ENCODE measurements around the gene MAD1L1.
"Not testable (repeated sequence)": the region's sequence is repeated elsewhere in the genome, so short reads cannot be mapped to it uniquely, and the experiment has no call there.

The MAD1L1 gene

DNA sequence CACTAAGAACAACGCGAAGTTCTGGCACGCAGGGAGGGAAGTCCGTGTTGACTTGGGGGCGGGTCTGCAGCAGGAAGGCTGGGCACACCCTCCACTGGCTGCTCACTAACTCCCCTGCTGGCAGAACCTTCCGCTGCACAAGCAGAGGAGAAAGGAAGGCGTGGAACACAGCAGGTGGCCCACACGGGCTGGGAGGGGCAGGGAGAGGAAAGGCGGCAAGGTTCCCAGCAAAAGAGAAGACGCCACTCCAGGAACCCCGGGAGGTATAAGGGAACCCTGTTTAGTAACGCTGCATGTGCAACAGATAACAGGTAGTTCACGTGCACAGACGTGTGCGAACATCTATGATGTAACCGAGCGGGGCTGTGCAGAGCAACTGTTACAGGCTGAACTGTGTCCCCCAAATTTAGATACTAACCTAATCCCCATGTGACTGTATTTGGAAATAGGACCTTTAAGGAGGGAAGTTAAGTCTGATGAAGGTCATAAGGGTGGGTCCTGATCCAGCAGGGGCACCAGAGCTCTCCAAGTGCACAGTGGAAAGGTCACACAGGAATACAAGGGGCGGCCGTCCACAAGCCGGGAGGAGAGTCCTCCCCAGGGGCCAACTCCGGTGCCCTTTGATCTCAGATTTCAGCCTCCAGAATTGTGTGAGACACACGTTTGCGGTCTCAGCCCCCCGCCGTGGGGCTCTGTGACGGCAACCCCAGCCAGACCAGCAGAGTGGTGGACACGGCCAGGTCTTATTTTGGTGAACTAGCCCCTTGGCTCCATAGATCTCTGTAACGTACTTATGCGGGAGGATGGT, 357.1 kb downstream of the MAD1L1 start:
- not testable (repeated sequence) for DNase-seq (ENCODE audit: low read depth)

DNA sequence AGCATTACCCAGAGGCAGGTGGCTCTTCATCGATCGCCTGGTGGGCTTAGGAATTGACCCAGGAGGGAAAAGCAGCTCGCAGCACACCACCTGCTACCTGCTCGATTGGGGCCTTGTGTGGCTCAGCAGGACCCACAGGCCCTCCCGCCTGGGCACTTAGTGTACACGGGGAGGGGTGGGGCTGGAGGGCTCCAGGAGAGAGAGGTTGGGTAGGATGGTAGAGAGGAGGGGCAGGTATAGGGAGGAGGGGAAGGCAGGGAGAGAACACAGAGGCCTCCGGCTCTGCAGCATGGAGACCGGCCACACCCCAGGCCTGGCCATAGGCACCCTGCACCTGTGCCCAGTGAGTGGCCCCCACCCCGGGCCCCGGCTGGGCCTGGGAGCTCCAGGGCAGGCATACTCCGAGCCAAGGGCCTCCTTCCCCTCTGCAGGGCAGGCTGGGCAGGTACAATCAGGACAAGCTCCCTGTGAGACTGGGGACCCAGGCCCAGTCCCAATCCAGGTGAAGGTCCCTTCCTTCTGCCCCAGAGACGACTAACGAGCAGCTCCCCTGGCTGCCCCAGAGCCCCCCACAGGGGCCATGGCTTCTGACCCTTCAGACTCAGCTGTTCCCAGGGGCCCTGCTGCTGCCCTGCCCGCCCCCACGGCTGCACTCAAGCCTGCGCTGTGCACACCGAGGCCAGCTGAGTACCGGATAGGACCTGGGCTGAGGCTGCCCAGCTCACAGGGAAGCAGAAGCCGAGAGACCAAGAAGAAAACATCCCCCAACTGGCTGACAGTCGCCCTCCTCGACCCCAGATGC, 358.0 kb downstream of the MAD1L1 start:
- not testable (repeated sequence) for DNase-seq (ENCODE audit: low read depth)

DNA sequence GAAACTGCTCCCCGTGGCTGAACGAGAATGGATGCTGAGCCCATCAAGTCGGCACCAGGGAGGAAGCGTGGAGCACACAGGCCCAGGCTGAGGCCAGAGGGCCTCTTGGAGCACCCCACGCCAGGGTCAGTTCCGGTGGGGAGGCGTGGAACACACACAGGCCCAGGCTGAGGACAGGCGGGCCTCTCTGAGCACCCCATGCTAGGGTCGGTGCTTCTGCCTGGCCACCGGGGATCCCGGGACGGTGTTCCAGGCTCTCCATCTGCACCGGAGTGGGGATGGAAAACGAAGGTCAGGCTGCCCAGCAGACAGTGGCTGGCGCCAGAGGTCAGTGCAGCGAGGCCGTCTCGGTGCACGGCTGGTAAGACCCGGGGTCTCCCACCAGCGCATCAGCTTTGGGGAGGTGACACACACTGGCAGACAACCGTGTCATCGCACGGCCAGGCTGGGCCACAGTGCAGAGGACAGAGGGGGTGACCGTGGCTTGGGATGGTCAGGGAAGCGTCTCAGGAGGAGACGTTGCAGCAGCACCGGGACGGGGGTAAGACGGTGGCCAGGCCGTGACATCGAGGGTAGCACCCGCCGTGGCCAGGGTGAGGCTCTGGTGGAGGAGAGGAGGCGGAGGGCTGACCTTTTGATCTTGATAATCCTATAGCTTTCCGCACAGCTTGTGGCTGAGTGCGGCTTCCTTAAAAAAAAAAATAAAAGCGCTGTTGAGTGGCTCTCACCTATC, 358.7 kb downstream of the MAD1L1 start:
- DNase-seq (ENCODE audit: low read depth) = no peak

DNA sequence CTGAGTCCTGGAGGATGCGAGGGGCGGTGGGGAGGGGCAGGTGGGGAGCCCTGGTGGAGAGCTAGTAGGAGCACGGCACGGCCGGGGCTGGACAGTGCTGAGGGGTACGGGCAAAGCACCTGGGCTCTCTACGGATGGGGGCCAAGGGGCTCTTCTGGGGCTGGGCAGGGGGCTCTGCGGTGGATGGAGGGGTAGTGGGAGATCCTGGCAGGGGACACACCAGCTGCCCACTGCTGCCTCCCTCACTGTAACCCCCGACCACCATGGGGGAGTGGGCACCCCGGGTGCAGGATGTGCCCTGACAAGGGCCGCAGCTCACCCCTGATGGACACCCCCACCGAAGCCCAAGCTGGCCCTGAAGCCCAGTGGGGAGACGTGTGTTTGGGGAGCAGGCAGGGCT, 359.3 kb downstream of the MAD1L1 start:
- DNase-seq (ENCODE audit: low read depth) = no peak

DNA sequence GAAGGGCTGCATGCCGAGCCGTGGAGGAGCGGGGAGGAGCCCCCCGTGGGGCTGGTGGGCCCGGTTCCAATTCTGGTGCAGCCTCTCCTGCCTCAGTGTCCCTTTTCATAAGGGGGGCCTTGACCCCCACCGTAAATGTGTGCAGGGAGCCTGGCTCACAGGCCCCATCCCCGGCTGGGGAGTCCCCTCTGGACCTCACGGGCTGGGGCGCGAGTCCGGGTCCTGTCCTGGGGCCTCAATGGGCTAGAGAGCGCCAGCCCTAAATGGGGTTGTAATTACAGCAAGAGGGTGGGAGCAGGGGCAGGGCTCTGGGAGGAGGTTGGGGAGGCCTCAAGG, 359.7 kb downstream of the MAD1L1 start:
- no peak for DNase-seq (ENCODE audit: low read depth)

DNA sequence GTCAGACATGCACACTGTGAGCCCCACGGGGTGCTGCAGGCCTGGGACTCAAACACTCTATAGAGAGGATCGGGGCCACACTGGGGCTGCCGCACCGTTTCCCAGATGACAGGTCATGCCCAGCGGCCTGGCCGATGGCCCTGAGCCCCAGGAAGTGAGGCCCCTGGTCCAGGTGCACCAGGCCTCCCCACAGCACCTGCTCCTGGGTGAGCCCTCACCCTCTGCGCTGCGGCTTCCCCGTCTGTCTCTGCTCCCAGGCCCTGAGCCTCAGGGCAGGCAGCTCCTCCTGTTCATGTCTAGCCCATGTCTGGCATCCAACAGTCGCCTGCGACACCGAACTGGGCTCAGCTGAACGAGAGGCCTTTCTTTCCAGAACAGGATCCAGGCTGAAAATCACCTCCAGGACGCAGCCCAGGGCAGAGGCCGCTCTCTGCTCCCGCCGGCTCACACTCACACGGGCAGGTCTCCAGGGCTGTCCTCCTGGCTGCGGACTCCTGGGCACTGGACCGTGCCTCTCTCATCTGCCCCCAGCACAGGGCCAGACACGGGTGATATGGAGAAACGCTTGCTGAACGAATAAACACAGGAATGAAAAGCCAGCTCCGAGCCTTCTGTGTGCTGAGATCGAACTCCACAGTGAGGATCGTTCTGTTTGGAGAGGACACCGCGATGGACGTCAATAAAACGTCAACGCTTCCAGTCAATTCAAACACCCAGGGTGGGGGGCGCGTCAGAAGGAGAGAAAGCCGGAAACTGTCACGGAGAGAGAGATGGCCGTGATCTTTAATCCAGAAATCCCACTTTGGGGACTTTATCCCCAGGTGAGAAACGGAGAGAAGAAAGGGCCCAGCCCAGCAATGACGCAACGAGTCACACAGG, 360.3 kb downstream of the MAD1L1 start:
- DNase-seq (ENCODE audit: low read depth) = no peak

DNA sequence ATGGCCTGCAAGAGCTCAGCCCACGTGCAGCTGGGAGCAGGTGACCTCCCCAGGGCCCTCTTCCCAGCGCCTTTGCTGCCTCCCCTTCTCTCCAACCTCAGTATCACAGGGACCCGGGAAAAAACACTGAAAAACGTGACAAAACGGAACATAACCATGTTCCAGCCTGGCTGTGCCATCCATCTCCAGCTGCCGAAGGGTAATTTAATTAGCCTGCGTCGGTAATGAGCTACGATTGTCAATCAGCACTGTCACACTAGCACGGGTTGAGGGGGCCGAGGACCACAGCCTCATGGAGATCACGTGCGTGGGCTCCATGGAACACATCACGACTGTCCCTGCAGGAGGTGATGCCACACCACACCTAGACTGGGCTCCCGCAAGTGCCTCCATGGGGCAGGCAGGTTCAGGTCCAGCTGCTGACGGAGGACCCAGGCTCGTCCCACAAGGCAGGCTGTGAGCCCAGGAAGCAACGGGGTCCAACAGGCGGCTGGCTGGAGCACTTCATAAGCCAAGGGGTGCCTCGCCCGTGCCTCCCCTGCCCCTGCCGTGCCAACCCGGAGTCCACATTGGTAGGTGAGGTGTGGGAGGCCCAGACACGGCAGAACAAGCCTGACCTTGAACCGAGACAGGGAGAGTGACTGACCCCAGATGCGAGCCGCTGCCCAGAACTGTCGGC, 363.2 kb downstream of the MAD1L1 start:
- no peak for DNase-seq (ENCODE audit: low read depth)

DNA sequence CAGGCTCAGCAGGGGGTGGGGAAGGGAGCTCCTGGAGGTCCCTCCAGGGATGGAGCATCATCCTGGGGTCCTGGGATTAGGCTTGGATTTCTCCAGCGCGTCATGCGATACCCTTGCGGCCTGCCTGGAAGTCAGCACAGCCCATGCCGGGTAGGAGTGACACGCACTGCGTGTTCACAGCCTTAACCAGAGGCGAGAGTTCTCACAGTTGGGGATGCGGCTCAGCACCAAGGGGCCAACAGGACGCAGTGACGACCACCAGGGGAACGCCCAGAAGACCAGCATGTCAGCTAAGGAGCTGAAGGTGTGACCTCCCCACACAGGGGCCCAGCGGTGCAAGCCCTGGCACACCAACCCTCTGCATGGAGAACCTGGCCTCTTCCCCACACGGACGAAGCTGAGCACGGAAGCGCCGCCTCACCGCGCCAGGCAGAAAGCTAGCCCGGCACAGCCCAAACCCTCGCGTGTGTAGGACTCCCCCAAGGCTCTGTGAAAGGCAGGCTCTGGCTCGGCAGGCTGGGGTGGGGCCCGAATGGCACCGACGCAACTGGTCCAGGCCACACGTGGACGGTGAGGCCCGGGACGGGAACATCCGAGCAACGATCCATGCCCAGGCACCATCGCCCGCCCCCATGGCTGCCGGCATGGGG, 364.1 kb downstream of the MAD1L1 start:
- no peak for DNase-seq (ENCODE audit: low read depth)

DNA sequence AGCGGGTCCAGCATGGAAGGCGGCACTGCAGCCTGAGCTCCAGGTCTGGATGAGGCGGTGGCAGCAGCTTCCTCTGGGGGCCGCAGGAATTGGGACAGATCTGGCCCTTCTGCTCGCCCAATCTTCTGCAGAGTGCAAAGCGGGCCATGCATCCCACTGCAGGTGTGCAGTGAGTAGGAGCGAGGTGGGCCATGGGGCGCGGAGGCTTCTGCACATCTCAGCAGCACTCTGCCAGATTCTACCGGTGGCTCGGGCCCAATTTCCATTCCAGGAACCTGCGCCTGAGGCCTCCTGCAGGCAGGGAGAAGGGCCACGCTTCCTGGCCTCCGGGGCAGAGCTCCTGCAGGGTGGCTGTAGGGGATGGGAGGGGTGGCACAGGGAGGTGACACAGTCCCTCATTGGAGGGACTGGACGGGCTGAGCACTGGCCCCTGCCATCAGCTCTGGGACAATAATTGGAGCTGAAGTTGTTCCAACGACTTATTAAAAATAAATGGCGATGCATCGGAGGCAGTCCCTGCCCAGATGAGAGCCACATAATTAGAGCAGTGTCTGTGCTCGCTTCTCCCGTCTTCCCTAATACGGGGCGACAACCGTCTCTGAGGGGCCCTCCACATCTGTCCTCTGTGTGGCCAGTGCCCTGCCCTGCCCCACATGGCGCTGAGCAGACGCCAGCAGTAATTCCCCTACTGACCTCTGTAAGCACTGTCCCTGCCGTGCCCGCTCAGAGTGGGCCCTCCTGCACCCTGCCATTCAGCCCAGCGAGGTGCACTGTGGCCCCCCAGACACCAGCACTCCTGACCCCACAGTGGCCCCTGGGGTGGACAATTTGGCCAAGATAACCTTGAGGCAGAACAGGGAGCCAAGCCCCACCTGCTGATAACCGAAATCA, 365.1 kb downstream of the MAD1L1 start:
- no peak for DNase-seq (ENCODE audit: low read depth)

DNA sequence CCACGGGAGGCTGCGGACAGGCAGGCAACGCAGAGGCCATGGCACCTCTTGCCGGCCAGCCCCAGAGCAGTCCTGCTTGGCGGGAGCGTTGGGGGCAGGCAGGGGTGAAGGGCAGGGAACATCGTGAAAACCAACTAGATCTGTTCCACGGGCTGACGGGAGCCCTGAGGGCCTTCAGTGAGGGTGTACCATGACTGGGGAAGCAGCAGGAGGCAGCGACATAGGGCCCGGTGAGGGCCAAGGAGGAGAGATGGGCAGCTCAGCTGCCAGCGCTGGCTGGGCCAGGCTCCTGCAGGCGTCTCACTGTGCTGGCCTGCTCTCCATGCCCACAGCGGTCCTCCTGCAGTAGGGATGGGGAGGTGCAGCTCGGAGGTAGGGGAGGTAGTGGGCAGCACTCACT, 366.1 kb downstream of the MAD1L1 start:
- no peak for DNase-seq (ENCODE audit: low read depth)

DNA sequence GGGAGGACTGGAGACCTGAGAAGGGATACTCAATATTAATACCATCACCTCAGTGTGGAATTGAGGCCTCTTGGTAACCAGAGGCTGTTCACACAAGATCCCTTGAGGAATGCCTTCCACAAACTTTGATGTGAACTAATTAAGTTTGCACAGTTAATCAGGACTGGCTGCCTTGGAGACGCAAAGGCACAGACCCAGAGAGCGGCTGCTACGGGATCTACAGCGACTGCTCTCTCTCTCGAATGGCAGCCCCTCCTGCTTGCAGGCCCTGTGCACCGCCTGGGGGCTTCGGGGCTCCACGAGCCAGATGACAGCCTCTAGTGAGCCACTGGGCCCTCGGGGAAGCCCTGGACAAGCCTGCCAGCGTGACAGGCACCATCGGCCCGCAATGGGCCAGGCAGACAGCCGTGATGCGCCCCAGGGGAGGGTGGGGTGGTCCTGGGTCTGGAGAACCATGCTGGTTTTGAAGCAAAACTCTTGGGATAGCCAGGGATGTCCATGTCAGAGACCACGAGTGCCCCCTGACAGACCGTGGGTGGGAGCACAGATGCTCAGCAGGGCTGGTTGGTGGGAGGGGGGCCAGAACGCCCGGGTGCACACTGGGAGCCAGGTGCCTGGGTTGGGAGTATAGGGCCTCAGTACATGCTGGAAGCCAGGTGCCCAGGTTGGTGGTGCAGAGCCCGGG, 367.0 kb downstream of the MAD1L1 start:
- no peak for DNase-seq (ENCODE audit: low read depth)

DNA sequence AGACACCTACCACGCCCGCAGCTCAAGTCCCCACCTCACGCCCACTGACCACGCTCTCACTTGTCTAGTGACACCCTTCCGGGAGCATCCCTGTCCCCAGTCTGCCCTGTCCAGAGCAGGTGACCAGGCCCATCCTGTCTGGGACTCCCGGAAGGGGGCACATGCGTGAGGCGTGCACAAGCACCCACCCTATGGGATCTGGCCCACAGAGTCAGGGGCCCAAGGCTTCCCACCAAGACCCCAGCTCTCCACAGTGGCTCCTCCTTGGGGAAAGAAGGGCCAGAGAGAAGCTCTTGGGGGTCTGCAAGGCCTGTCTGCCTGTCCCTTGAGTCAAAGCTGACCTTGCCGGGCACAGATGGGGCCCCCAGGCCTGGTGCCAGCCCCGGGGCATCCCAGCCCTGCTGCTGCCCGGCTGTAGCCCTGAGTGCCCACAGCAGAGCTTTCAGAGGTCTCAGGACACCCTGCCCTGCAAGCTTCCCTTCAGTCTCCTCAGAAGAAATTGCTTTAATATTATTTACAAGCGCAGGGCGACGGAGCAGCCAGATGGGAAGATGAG, 367.7 kb downstream of the MAD1L1 start:
- DNase-seq (ENCODE audit: low read depth) = no peak

DNA sequence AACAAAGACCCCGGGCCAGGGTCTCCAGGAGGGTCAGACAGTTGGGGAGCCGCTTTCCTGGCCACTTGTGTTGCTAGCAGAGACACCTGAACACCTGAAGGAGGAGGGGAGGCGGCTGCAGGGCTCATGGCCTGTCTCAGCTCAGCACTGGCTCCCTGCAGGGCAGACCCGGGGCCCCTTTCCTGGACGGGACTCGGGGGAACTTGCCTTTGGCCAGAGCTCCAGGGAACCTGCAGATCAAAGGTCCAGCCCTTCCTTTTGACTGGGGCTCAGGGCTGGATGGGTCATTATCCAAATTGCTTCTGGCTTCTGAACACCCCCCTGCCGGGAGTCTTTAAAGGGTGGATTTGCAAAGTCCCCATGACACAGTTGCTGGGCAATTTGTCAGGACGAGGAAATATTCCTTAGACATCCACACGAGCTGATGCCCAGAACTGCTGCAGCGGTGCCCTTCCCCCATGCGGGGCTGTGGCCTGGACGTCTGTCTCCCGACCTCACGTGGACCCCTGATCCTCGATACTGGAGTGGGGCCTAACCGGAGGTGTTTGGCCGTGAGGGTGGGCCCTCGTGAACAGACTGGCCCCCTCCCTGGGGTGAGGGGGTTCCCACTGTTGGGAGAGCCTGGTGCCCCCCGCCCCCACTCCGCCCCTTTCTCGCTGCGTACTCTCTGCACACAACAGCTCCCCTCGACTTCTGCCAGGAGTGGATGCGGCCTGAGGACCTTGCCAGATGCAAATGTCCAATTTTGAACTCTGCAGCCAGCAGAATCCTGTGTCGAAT, 368.4 kb downstream of the MAD1L1 start:
- DNase-seq (ENCODE audit: low read depth) = no peak

DNA sequence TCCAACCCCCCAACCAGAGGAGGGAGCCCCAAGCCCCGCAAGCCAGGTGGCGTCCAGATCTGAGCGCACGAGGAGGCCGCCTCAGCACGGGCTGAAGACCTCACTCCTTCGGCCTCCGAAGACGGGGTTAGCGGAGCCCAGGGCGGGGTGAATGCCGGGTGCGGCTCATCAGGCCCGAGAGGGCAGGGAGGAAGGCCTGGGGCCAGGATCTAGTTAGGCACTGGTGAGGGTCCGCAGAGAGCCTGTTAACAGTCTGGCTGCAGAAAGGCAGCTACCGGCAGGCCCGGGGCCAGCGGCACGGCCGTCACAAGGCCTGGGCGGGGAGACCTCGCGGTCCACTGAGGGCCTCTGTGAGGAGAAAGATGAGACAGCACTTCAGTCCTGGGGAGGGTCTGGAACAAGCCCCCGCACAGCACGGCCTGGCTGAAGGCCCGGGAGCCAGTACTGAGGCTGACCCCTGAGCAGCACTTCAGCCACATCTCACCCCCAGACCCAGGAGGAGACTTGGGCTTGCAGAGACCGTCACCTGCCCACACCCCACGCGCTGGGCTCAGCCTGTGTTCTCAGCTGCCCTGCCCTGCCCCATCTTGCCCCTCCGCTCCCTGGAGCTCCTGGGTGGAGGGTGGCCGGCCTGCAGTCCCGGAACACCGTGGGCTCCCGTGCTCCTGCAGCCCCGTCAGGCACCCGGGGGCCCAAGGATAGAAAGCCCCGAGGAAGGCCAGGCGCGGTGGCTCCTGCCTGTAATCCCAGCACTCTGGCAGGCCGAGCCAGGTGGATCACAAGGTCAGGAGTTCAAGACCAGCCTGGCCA, 369.4 kb downstream of the MAD1L1 start:
- DNase-seq (ENCODE audit: low read depth) = no peak

DNA sequence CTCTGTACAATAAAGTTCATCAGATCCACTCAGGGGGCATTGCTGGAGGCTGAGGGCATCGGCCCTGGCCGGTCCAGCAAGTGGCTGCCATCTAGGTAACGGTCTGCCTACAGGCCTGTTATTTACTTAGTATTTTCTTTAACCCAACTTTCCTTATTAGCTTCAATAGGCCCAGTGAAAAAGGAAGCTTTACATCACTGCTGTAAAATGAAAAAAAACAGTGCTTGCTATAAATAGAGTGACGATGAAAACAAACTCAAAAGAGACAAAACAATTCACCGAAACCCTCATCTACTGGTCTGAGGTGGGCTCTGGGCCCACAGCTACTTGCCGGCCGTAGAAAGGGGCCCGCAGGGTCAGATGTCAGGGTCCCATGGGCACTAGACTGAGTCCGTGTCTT, 370.2 kb downstream of the MAD1L1 start:
- DNase-seq (ENCODE audit: low read depth) = no peak

DNA sequence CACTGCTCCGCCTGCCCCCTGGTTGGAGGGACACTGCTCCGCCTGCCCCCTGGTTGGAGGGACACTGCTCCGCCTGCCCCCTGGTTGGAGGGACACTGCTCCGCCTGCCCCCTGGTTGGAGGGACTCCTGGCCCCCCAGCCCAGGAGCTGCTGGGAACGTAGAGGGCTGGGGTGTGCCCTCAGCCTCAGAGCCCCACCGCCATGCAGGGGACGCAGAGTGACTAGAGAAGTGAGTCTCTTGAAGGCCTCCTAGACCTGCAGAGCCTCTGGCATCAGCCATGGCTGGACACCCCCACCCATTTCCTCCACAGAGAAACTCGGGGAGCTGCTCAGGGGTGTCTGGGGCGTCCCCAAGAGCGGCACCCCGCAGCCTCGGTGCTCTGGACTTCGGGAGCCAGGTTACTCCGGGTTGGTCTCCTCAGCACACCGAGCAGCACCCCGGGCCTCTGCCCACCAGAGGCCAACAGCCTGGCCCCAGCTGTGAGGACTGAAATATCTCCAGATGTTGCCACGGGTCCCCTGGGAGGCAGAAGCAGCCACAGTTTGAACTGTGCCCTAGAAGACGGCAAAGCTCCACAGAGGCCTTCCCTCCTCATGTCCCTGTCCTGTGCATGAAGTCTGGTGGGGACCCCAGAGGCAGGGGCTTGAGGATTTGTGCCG, 370.8 kb downstream of the MAD1L1 start:
- no peak for DNase-seq (ENCODE audit: low read depth)
